ENCODE measurements around the gene GID8. TPM values are rescaled to one million over a fixed set of nuclear protein-coding genes. Genes with fewer than 3 reads are reported as not detected.

Gene GID8
- total and polyA plus RNA-seq, 2 donors from 2014 or later: 16.4 to 37.3 TPM

DNA sequence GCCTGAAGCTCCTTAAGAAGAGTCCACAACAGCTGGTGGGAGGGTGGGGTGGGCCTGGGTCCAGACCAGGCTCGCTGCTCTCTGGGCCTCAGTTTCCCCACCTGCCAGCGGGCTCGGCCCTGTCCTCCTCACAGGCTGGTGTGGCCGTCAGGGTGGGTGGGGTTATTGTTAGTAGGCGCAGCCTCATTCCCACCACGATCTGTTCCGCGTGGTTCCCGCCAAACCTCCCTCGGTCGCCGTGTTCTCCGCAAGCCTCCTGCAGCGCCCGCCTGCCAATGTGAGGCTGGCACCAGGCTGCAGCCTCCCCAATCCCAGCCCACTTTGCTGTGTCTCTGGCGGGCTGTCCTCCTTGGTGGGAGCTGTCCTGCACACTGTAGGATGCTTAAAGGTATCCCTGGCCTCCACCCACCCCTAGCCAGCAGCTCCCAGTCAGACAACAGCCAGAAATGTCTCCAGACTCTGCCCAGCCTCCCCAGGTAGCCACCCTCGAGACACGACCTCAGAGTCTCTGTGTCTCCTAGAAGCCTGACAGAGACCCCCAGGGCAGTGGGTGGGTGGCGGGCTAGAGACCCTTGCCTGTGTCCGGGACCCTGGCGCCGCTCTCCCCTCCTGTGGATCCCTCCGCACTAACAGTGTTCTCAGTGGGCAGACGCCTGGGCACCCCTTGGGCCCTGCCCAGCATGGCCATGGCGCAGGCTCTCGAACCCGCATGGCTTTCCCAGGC, 29.8 kb downstream of the GID8 start:
- intact Hi-C loops (cut with DNase I): no loop called here
- H3K4me3 ChIP-seq (ENCODE audit: low read length in 3 of 3): no peak overlapping the region
- H3K27me3 ChIP-seq (ENCODE audit: control insufficient read depth, insufficient read depth, low read length): peaks cover 2% of the 10 kb centered on the region
- no peak for TF ChIP-seq CTCF (IDR thresholded peaks at IDR 0.05; ENCODE audit: borderline replicate concordance, extremely low read depth, insufficient read depth)
- H3K36me3 ChIP-seq (ENCODE audit: control insufficient read depth in 2 of 3, insufficient read depth in 3 of 3, low read length in 3 of 3): no peaks in the 10 kb centered on the region
- H3K27ac ChIP-seq (ENCODE audit: low read depth in 2 of 2, low read length in 2 of 2): no peak overlapping the region
- no peak overlapping the region for H3K9ac ChIP-seq (ENCODE audit: low read length in 3 of 3)
- H3K4me1 ChIP-seq (ENCODE audit: control insufficient read depth in 2 of 3, insufficient read depth in 2 of 3, low read depth in 1 of 3, low read length in 3 of 3): peaks cover 0 to 2% (median 0%) of the 10 kb centered on the region in 3 donors
- FAIRE-seq (no peak), DNase-seq (no peak)
- H3K9me3 ChIP-seq (ENCODE audit: control insufficient read depth in 2 of 3, insufficient read depth in 1 of 3, low read length in 3 of 3): no peaks in the 10 kb centered on the region

GRCh38 chr20:62968378-62969178, 30.6 kb downstream of the GID8 start:
- DNase-seq (no peak), FAIRE-seq (no peak)
- intact Hi-C loops (cut with DNase I): no loop called here
- H3K4me3 ChIP-seq (ENCODE audit: low read length in 3 of 3): no peak overlapping the region
- no peak for TF ChIP-seq CTCF (IDR thresholded peaks at IDR 0.05; ENCODE audit: borderline replicate concordance, extremely low read depth, insufficient read depth)
- no peaks in the 10 kb centered on the region for H3K9me3 ChIP-seq (ENCODE audit: control insufficient read depth in 2 of 3, insufficient read depth in 1 of 3, low read length in 3 of 3)
- peaks cover 7% of the 10 kb centered on the region for H3K27me3 ChIP-seq (ENCODE audit: control insufficient read depth, insufficient read depth, low read length)
- no peaks in the 10 kb centered on the region for H3K36me3 ChIP-seq (ENCODE audit: control insufficient read depth in 2 of 3, insufficient read depth in 3 of 3, low read length in 3 of 3)
- peaks cover 0 to 2% (median 0%) of the 10 kb centered on the region in 3 donors for H3K4me1 ChIP-seq (ENCODE audit: control insufficient read depth in 2 of 3, insufficient read depth in 2 of 3, low read depth in 1 of 3, low read length in 3 of 3)
- no peak overlapping the region for H3K27ac ChIP-seq (ENCODE audit: low read depth in 2 of 2, low read length in 2 of 2)
- no peak overlapping the region for H3K9ac ChIP-seq (ENCODE audit: low read length in 3 of 3)

- TF ChIP-seq CTCF (IDR thresholded peaks at IDR 0.05; ENCODE audit: borderline replicate concordance, extremely low read depth, insufficient read depth): no peak
- peaks cover 0 to 2% (median 0%) of the 10 kb centered on the region in 3 donors for H3K4me1 ChIP-seq (ENCODE audit: control insufficient read depth in 2 of 3, insufficient read depth in 2 of 3, low read depth in 1 of 3, low read length in 3 of 3)
- FAIRE-seq: no peak
- intact Hi-C loops (cut with DNase I): no loop called here
- no peak overlapping the region for H3K9ac ChIP-seq (ENCODE audit: low read length in 3 of 3)
- H3K4me3 ChIP-seq (ENCODE audit: low read length in 3 of 3): no peak overlapping the region
- peaks cover 9% of the 10 kb centered on the region for H3K27me3 ChIP-seq (ENCODE audit: control insufficient read depth, insufficient read depth, low read length)
- H3K9me3 ChIP-seq (ENCODE audit: control insufficient read depth in 2 of 3, insufficient read depth in 1 of 3, low read length in 3 of 3): no peaks in the 10 kb centered on the region
- no peak for DNase-seq
- H3K36me3 ChIP-seq (ENCODE audit: control insufficient read depth in 2 of 3, insufficient read depth in 3 of 3, low read length in 3 of 3): no peaks in the 10 kb centered on the region
- no peak overlapping the region for H3K27ac ChIP-seq (ENCODE audit: low read depth in 2 of 2, low read length in 2 of 2)
Measured at GRCh38 chr20:62969179-62969760, 31.3 kb downstream of the GID8 start.
